Measurements from ENCODE around the gene PLCXD1. TPM values are rescaled to one million over a fixed set of nuclear protein-coding genes. Genes with fewer than 3 reads are reported as not detected.
"Not testable (repeated sequence)": the region's sequence is repeated elsewhere in the genome, so short reads cannot be mapped to it uniquely, and the experiment has no call there.

PLCXD1 gene
- total RNA-seq, 2 experiments from 2014 or later = 57.3 to 61.2 TPM

DNA sequence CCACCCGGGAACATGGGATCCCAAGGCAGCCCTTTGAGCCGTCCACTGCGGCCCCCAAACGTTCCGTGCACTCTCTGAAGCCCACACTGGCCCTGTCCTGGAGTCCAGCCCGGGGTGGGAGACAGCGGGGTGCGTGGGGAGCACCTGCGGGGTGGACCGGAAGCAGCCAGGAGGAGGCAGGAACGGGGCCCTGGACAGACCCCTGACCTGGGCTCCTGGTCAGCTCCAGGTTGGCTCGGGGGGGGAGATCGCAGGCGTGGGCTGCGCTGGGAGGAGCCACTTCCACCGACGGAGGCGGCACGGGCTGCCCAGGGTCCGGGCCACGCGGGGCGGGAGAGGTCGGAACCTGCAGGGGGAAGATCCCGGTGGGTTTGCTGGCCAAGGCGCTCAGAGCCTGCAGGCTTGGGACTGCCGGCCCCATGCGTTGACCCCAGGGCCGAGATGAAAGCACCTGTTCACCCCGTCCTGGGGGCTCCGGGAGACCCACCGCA lies 5.7 kb upstream of the PLCXD1 start:
- Mint-ChIP-seq H3K4me3 (peak overlapping the region; percentile 71), H3K36me3 (peaks cover 7% of the 10 kb centered on the region), H3K4me1 (peaks cover 12% of the 10 kb centered on the region), H3K27me3 (peaks cover 3% of the 10 kb centered on the region), H3K9me3 (no peaks in the 10 kb centered on the region), H3K27ac (no peak overlapping the region)
- peak; percentile 21 for ATAC-seq (ENCODE audit: low read depth)
- DNase-seq = no peak
- POLR2A ChIA-PET = no interaction called here

- peak; percentile 69 for DNase-seq
- Mint-ChIP-seq H3K36me3 (peaks cover 7% of the 10 kb centered on the region), H3K27ac (peak overlapping the region; percentile 56), H3K4me1 (peaks cover 12% of the 10 kb centered on the region), H3K9me3 (no peaks in the 10 kb centered on the region), H3K27me3 (peaks cover 3% of the 10 kb centered on the region), H3K4me3 (peak overlapping the region; percentile 81)
- POLR2A ChIA-PET = no interaction called here
- ATAC-seq (ENCODE audit: low read depth) = peak; percentile 84
Observed at GRCh38 chrX:275967-276580, 5.1 kb upstream of the PLCXD1 start.

- Mint-ChIP-seq H3K27ac (peak overlapping the region; percentile 56), H3K27me3 (peaks cover 3% of the 10 kb centered on the region), H3K4me1 (peaks cover 14% of the 10 kb centered on the region), H3K9me3 (no peaks in the 10 kb centered on the region), H3K4me3 (peak overlapping the region; percentile 81), H3K36me3 (peaks cover 7% of the 10 kb centered on the region)
- ATAC-seq (ENCODE audit: low read depth) (peak; percentile 28), DNase-seq (peak; percentile 51)
- POLR2A ChIA-PET = no interaction called here
Observed at GRCh38 chrX:276581-277201, 4.5 kb upstream of the PLCXD1 start.

GRCh38 chrX:279757-280604 lies 1.2 kb upstream of the PLCXD1 start:
- POLR2A ChIA-PET; H3K9me3 Mint-ChIP-seq; ATAC-seq (ENCODE audit: low read depth); H3K27me3 Mint-ChIP-seq; DNase-seq: not testable (repeated sequence)
- Mint-ChIP-seq H3K36me3 (peaks cover 14% of the 10 kb centered on the region), H3K4me3 (peak overlapping the region; percentile 82), H3K4me1 (peaks cover 20% of the 10 kb centered on the region), H3K27ac (peak overlapping the region; percentile 81)

DNA sequence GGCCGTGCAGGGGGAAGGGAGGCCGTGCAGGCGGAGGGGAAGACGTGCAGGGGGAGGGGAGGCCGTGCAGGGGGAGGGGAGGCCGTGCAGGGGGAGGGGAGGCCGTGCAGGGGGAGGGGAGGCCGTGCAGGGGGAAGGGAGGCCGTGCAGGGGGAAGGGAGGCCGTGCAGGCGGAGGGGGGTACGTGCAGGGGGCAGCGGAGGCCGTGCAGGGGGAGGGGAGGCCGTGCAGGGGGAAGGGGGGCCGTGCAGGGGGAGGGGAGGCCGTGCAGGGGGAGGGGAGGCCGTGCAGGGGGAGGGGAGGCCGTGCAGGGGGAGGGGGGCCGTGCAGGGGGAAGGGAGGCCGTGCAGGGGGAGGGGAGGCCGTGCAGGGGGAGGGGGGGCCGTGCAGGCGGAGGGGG lies 459 bp upstream of the PLCXD1 start:
- H3K27ac Mint-ChIP-seq; H3K9me3 Mint-ChIP-seq; H3K27me3 Mint-ChIP-seq; DNase-seq; ATAC-seq (ENCODE audit: low read depth); POLR2A ChIA-PET; H3K4me3 Mint-ChIP-seq: not testable (repeated sequence)
- peaks cover 20% of the 10 kb centered on the region for H3K36me3 Mint-ChIP-seq
- peaks cover 23% of the 10 kb centered on the region for H3K4me1 Mint-ChIP-seq

DNA sequence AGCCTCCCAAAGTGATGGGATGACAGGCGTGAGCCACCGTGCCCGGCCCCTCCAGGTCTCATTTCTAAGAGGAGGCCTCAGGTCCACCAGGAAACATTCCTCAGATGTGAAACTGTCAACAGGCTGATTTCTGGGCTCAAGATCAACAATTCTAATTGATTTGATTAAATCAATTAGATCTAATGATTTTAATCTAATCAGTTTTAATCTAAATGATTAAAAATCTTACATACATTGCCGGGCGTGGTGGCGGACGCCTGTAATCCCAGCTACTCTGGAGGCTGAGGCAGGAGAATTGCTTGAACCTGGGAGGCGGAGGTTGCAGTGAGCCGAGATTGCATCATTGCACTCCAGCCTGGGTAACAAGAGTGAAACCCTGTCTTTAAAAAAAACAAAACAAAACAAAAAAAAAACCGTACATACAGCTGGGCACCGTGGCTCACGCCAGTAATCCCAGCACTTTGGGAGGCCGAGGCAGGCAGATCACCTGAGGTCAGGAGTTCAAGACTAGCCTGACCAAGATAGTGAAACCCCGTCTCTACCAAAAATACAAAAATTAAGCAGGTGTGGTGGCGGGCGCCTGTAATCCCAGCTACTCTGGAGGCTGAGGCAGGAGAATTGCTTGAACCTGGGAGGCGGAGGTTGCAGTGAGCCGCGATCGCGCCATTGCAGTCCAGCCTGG lies 960 bp downstream of the PLCXD1 start:
- not testable (repeated sequence) for ATAC-seq (ENCODE audit: low read depth)
- Mint-ChIP-seq H3K4me1 (peaks cover 34% of the 10 kb centered on the region), H3K36me3 (peaks cover 20% of the 10 kb centered on the region)

GRCh38 chrX:283115-283845 lies 2.1 kb downstream of the PLCXD1 start:
- Mint-ChIP-seq H3K9me3 (no peaks in the 10 kb centered on the region), H3K27me3 (no peaks in the 10 kb centered on the region), H3K4me3 (peak overlapping the region; percentile 89), H3K27ac (peak overlapping the region; percentile 96), H3K4me1 (peaks cover 32% of the 10 kb centered on the region), H3K36me3 (peaks cover 20% of the 10 kb centered on the region)
- DNase-seq = peak; percentile 85
- peak; percentile 99 for ATAC-seq (ENCODE audit: low read depth)
- POLR2A ChIA-PET = no interaction called here

More for the DNA sequence above, 960 bp downstream of the PLCXD1 start:
- peak overlapping the region; percentile 71 for H3K27ac Mint-ChIP-seq
- POLR2A ChIA-PET, DNase-seq, H3K27me3 Mint-ChIP-seq, H3K9me3 Mint-ChIP-seq: not testable (repeated sequence)
- H3K4me3 Mint-ChIP-seq = peak overlapping the region; percentile 81

DNA sequence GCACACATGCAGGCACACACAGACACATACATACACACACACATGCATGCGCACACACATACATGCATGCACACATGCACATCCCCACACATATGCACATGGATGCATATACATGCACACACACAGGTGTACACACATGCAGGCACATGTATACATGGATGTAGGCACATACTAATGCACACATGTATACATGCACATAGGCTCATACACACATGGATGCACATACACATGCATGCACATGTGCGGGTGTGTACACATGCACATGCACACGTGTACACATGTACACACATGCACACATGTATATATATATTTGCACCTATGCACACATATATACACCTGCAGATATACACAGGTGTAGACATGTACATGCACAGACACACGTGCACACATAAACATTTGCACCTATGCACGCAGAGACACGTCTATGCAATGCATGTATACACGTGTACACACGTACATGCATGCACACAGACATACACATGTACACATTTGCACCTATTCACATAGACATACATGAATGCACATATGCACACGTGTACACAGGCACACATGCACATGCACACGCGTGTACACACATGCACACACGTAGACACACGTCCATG lies 4.0 kb downstream of the PLCXD1 start:
- POLR2A ChIA-PET = no interaction called here
- Mint-ChIP-seq H3K9me3 (no peaks in the 10 kb centered on the region), H3K4me1 (peaks cover 22% of the 10 kb centered on the region), H3K4me3 (no peak overlapping the region), H3K36me3 (peaks cover 19% of the 10 kb centered on the region), H3K27me3 (no peaks in the 10 kb centered on the region), H3K27ac (no peak overlapping the region)
- no peak for ATAC-seq (ENCODE audit: low read depth)
- DNase-seq = no peak

- Mint-ChIP-seq H3K9me3 (no peaks in the 10 kb centered on the region), H3K36me3 (peaks cover 40% of the 10 kb centered on the region), H3K27ac (no peak overlapping the region), H3K4me1 (peaks cover 20% of the 10 kb centered on the region), H3K4me3 (no peak overlapping the region), H3K27me3 (no peaks in the 10 kb centered on the region)
- ATAC-seq (ENCODE audit: low read depth) (no peak), DNase-seq (no peak)
- POLR2A ChIA-PET = no interaction called here
Observed at GRCh38 chrX:287670-288069, 6.5 kb downstream of the PLCXD1 start.

GRCh38 chrX:288561-288991 lies 7.4 kb downstream of the PLCXD1 start:
- Mint-ChIP-seq H3K27me3 (no peaks in the 10 kb centered on the region), H3K4me3 (no peak overlapping the region), H3K4me1 (peaks cover 20% of the 10 kb centered on the region), H3K9me3 (no peaks in the 10 kb centered on the region), H3K27ac (no peak overlapping the region), H3K36me3 (peaks cover 47% of the 10 kb centered on the region)
- ATAC-seq (ENCODE audit: low read depth) (no peak), DNase-seq (no peak)
- POLR2A ChIA-PET = no interaction called here

DNA sequence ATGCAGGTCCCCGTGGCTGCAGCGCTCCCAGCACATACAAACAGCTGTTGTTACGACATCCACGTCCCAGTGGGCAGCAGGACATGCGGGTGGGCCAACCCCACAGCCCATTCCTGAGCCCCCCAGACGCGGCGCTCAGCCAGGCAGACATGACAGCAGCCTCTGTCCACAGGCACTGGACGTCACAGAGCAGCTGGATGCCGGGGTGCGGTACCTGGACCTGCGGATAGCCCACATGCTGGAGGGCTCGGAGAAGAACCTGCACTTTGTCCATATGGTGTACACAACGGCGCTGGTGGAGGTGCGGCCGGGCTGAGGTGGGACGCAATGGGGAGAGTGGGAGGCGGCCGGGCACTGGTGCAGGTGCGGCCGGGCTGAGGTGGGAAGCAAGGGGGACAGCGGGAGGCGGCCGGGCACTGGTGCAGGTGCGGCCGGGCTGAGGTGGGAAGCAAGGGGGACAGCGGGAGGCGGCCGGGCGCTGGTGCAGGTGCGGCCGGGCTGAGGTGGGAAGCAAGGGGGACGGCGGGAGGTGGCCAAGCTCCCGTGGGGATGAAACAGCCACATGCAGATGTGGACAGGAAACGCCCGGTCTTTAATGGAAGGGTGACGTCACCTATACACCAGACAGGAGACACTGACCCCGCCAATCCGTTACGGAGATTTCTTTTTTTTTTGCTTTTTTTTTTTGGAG lies 9.4 kb downstream of the PLCXD1 start:
- H3K4me1 Mint-ChIP-seq = peaks cover 12% of the 10 kb centered on the region
- H3K27ac Mint-ChIP-seq = no peak overlapping the region
- H3K9me3 Mint-ChIP-seq = no peaks in the 10 kb centered on the region
- H3K4me3 Mint-ChIP-seq = no peak overlapping the region
- POLR2A ChIA-PET = no interaction called here
- H3K27me3 Mint-ChIP-seq = no peaks in the 10 kb centered on the region
- peaks cover 42% of the 10 kb centered on the region for H3K36me3 Mint-ChIP-seq
- ATAC-seq (ENCODE audit: low read depth) = no peak
- DNase-seq = no peak

GRCh38 chrX:291411-291901 lies 10.3 kb downstream of the PLCXD1 start:
- H3K4me3 Mint-ChIP-seq = no peak overlapping the region
- H3K4me1 Mint-ChIP-seq = peaks cover 4% of the 10 kb centered on the region
- no peak for ATAC-seq (ENCODE audit: low read depth)
- POLR2A ChIA-PET = no interaction called here
- no peak overlapping the region for H3K27ac Mint-ChIP-seq
- no peak for DNase-seq
- no peaks in the 10 kb centered on the region for H3K9me3 Mint-ChIP-seq
- peaks cover 46% of the 10 kb centered on the region for H3K36me3 Mint-ChIP-seq
- H3K27me3 Mint-ChIP-seq = no peaks in the 10 kb centered on the region
